IPS-18a (cell line): ENCODE data around the gene SH3PXD2A.

Experiments
- H3K27ac ChIP-seq: one replicate; pipeline ENCODE4 v1.5.1; 2013; ENCODE audit warnings: low read length
- H3K27me3 ChIP-seq: one replicate; pipeline ENCODE4 v1.6.1; 2013; ENCODE audit warnings: mild to moderate bottlenecking, low read length; ENCODE audit not compliant: control insufficient read depth, insufficient read depth
- H3K36me3 ChIP-seq: one replicate; pipeline ENCODE4 v1.6.1; 2013; ENCODE audit warnings: low read depth, low read length; ENCODE audit not compliant: control insufficient read depth
- H3K4me1 ChIP-seq: one replicate; pipeline ENCODE4 v1.6.1; 2013; ENCODE audit warnings: low read depth, low read length; ENCODE audit not compliant: control insufficient read depth
- H3K4me3 ChIP-seq: one replicate; pipeline ENCODE4 v1.5.1; 2013; ENCODE audit warnings: low read length
- H3K9ac ChIP-seq: one replicate; pipeline ENCODE4 v1.6.1; 2013; ENCODE audit warnings: mild to moderate bottlenecking, low read length, moderate library complexity
- H3K9me3 ChIP-seq: one replicate; pipeline ENCODE4 v1.6.1; 2013; ENCODE audit warnings: low read depth, low read length; ENCODE audit not compliant: control insufficient read depth

SH3PXD2A gene

GRCh38 chr10:103837370-103838069 lies 17.9 kb downstream of the SH3PXD2A start:
- H3K4me1 ChIP-seq, result peaks cover 43% of the 10 kb centered on the region
- H3K9ac ChIP-seq, result no peak overlapping the region
- H3K27me3 ChIP-seq, result no peaks in the 10 kb centered on the region
- no peaks in the 10 kb centered on the region for H3K9me3 ChIP-seq
- H3K4me3 ChIP-seq, result no peak overlapping the region
- no peaks in the 10 kb centered on the region for H3K36me3 ChIP-seq
- no peak overlapping the region for H3K27ac ChIP-seq

GRCh38 chr10:103836861-103837260 lies 18.5 kb downstream of the SH3PXD2A start:
- no peak overlapping the region for H3K4me3 ChIP-seq
- no peak overlapping the region for H3K27ac ChIP-seq
- no peaks in the 10 kb centered on the region for H3K9me3 ChIP-seq
- no peaks in the 10 kb centered on the region for H3K36me3 ChIP-seq
- no peaks in the 10 kb centered on the region for H3K27me3 ChIP-seq
- peaks cover 43% of the 10 kb centered on the region for H3K4me1 ChIP-seq
- no peak overlapping the region for H3K9ac ChIP-seq

GRCh38 chr10:103836273-103836672 lies 19.1 kb downstream of the SH3PXD2A start:
- Histone ChIP-seq H3K9ac (no peak overlapping the region), H3K4me1 (peaks cover 42% of the 10 kb centered on the region), H3K9me3 (no peaks in the 10 kb centered on the region), H3K36me3 (no peaks in the 10 kb centered on the region), H3K4me3 (no peak overlapping the region), H3K27ac (no peak overlapping the region), H3K27me3 (no peaks in the 10 kb centered on the region)

GRCh38 chr10:103835096-103836050 lies 20.0 kb downstream of the SH3PXD2A start:
- H3K4me3 ChIP-seq, result no peak overlapping the region
- H3K27me3 ChIP-seq, result no peaks in the 10 kb centered on the region
- H3K9me3 ChIP-seq, result no peaks in the 10 kb centered on the region
- no peak overlapping the region for H3K27ac ChIP-seq
- H3K4me1 ChIP-seq, result peaks cover 33% of the 10 kb centered on the region
- no peaks in the 10 kb centered on the region for H3K36me3 ChIP-seq
- H3K9ac ChIP-seq, result no peak overlapping the region

- H3K36me3 ChIP-seq, result no peaks in the 10 kb centered on the region
- H3K9me3 ChIP-seq, result no peaks in the 10 kb centered on the region
- H3K9ac ChIP-seq, result no peak overlapping the region
- H3K4me1 ChIP-seq, result peaks cover 30% of the 10 kb centered on the region
- H3K27ac ChIP-seq, result no peak overlapping the region
- peak overlapping the region; percentile 17 for H3K4me3 ChIP-seq
- no peaks in the 10 kb centered on the region for H3K27me3 ChIP-seq
Measured at GRCh38 chr10:103834436-103835095, 20.8 kb downstream of the SH3PXD2A start.

GRCh38 chr10:103833731-103834365 lies 21.5 kb downstream of the SH3PXD2A start:
- Histone ChIP-seq H3K4me3 (peak overlapping the region; percentile 17), H3K4me1 (peaks cover 23% of the 10 kb centered on the region), H3K9me3 (no peaks in the 10 kb centered on the region), H3K36me3 (no peaks in the 10 kb centered on the region), H3K27ac (no peak overlapping the region), H3K27me3 (no peaks in the 10 kb centered on the region), H3K9ac (no peak overlapping the region)

GRCh38 chr10:103832806-103833205 lies 22.6 kb downstream of the SH3PXD2A start:
- H3K9ac ChIP-seq, result no peak overlapping the region
- H3K4me3 ChIP-seq, result no peak overlapping the region
- H3K4me1 ChIP-seq, result peaks cover 22% of the 10 kb centered on the region
- no peaks in the 10 kb centered on the region for H3K36me3 ChIP-seq
- no peaks in the 10 kb centered on the region for H3K27me3 ChIP-seq
- no peak overlapping the region for H3K27ac ChIP-seq
- H3K9me3 ChIP-seq, result no peaks in the 10 kb centered on the region

GRCh38 chr10:103829838-103830465 lies 25.4 kb downstream of the SH3PXD2A start:
- Histone ChIP-seq H3K4me1 (peaks cover 21% of the 10 kb centered on the region), H3K9me3 (no peaks in the 10 kb centered on the region), H3K9ac (no peak overlapping the region), H3K27me3 (no peaks in the 10 kb centered on the region), H3K4me3 (no peak overlapping the region), H3K36me3 (no peaks in the 10 kb centered on the region), H3K27ac (no peak overlapping the region)

GRCh38 chr10:103829278-103829677 lies 26.1 kb downstream of the SH3PXD2A start:
- no peak overlapping the region for H3K9ac ChIP-seq
- H3K9me3 ChIP-seq, result no peaks in the 10 kb centered on the region
- H3K4me1 ChIP-seq, result peaks cover 14% of the 10 kb centered on the region
- H3K36me3 ChIP-seq, result no peaks in the 10 kb centered on the region
- no peak overlapping the region for H3K27ac ChIP-seq
- no peak overlapping the region for H3K4me3 ChIP-seq
- H3K27me3 ChIP-seq, result no peaks in the 10 kb centered on the region

- H3K27ac ChIP-seq, result no peak overlapping the region
- H3K4me1 ChIP-seq, result peaks cover 8% of the 10 kb centered on the region
- no peaks in the 10 kb centered on the region for H3K9me3 ChIP-seq
- H3K9ac ChIP-seq, result no peak overlapping the region
- no peaks in the 10 kb centered on the region for H3K27me3 ChIP-seq
- H3K4me3 ChIP-seq, result no peak overlapping the region
- no peaks in the 10 kb centered on the region for H3K36me3 ChIP-seq
Measured at GRCh38 chr10:103828587-103829197, 26.7 kb downstream of the SH3PXD2A start.
